Measurements from ENCODE around the gene STX4.
"Not testable (repeated sequence)": the region's sequence is repeated elsewhere in the genome, so short reads cannot be mapped to it uniquely, and the experiment has no call there.

STX4 gene

GRCh38 chr16:30998852-30999761 lies 34.3 kb upstream of the STX4 start:
- no peak for DNase-seq (ENCODE audit: low read depth, low spot score)

- DNase-seq (ENCODE audit: low read depth, low spot score) = no peak
Measured at GRCh38 chr16:31000671-31001382, 32.5 kb upstream of the STX4 start.

DNA sequence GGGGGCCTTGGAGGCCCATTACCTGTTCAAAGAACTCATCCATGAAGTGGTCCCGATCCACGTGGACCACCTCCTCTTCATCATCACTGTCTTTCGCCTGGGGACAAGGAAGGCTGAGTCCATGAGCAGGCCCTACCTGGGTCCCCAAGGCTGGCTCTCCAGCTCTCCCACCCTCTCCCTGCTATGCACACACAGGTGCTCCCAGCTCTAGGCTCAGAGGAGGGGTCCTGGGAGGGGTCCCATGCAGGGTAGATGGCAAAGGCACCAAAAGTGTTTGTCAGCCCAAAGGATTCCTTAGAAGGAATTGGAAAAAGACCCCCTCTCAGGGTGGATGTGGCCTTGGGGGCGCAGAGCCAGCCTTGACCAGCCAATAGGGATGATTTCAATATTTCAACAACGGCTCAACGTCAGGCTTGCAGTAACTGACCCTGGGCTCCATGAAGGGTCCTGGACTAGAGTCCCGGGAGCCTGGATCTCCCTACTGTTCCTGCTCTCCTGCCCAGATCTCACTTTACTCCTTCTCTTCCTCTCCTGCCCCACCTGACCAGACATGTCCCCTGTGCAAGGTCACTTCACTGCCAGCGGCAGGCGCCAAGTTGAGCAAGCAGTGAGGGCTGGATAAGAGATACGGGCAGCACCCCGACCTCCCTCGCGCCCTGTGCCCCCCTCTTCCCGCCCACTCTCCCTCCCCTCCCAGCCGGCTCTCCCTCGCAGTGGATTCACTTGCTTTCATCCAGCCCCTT lies 31.7 kb upstream of the STX4 start:
- no peak for DNase-seq (ENCODE audit: low read depth, low spot score)

DNA sequence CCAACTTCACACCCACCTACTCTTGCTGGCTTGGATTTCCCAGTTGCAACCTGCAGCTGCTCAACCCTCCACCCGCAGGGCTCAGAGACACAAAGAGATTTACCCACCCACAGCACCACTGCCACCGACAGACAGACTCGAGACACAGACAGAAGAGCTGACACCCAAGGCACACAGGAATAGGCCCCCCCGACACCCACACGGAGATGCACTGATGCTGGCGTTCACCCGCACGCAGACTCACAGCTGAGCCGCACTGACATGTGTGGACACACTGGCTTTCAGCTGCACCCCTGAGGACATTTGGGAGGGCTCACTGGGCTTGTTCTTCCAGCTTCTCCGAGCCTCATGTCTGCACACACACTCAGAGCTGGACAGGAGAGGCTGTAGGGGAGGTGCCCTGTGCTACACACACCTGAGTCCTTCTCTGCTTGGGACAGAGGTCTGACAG lies 31.1 kb upstream of the STX4 start:
- DNase-seq (ENCODE audit: low read depth, low spot score) = no peak

DNA sequence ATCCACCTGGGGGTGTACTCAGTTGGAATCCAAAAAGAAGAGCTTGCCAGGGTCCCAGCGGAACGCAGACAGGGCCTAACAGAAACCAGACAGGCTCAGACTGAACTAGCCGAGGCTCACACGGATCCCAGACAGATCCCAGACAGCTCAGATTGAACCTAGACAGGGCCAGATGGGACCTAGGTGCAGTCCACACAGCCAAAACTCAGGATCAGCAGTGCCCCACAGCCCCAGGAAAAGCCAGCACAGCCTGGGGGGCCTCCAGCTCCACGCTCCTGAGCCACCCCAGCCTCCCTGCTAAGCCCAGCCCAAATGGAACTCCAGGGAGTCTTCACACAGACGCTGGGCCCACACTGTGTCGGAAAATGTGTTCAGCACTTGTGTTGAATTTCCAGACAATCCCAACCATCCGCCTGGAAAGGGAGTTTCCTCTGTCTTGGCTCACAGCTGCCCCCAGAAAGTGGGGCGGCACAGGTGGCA lies 30.5 kb upstream of the STX4 start:
- DNase-seq (ENCODE audit: low read depth, low spot score) = no peak

DNA sequence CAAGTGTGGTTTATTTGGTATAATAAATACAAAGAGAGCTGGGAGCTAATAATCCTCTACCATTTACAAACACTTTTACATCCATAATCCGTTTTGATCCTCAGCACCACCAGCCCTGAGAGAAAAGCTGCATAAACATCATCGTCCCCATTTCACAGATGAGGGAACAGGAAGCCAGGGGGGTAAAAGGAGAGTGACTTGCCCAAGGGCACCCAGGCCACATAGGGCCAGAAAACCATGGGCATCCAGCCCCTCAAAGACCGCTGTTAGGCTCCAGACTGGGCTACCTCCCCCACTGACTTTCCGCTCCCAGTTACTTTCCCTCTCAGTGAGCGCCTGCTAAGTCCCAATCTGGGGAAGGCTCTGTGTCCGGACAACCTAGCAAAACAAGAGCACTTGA lies 29.6 kb upstream of the STX4 start:
- no peak for DNase-seq (ENCODE audit: low read depth, low spot score)

DNA sequence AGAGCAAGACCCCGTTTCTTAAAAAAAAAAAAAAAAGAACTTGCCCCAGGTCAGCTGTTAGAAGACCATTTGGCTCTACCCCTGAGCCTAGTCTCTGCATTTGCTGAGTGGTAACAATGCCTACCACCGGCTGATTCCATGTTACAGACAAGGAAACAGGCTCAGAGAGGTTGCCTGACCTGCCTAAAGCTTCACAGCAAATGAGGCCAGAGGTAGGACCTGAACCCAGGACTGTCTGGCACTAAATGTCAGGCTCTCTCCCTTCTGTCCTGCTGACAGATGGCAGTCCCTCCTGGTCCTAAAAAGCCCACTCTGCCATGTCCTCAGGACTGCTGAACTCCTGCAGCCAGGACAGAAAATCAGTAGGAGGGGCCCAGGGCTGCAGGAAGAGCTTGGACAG lies 28.7 kb upstream of the STX4 start:
- no peak for DNase-seq (ENCODE audit: low read depth, low spot score)

DNA sequence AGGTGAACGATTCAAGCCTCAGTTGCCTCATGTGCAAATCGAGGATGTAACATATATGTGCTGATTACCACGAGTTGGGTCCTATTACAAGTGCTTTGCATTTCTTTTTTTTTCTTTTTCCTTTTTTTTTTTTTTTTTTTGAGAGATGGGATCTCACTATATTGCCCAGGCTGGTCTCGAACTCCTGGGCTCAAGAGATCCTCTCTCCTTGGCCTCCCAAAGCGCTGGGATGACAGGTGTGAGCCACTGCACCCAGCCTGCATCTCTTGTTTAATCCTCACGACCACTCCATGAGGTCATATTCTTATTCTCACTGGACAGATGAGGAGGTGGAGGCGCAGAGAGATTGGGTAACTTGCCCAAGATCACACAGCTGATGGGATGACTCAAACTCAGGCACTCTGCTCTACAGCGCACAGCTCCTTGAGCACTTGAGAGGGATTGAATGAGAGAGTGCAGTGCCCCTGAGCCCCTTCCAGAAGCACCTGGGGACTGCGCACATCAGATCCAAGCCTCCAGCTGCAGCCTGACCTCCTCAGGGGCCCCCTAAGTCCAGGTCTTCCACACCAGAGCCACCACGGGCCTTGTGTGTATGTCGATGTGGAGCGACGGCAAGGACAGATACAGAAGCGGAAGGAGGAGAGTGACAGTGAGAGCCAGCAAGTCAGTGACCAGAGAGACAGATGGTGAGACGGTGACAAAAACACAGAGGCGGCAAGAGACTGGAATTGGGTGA lies 27.8 kb upstream of the STX4 start:
- DNase-seq (ENCODE audit: low read depth, low spot score) = no peak

DNA sequence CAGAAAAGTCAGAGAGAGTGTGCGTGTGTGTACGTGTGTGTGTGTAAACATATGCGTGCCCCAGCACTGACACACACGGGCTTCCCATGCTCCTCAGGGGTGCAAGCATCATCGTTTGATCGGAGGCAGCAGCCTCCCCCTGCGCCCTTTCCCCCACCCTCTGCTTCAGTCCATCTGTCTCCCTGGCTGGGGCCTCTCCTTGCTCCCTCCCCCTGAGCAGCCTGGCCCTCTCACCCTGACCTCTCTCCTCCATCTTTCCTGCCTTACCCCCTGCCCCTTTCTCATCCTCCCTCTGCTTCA lies 27.3 kb upstream of the STX4 start:
- no peak for DNase-seq (ENCODE audit: low read depth, low spot score)

- no peak for DNase-seq (ENCODE audit: low read depth, low spot score)
Measured at GRCh38 chr16:31006589-31006988, 26.8 kb upstream of the STX4 start.

- DNase-seq (ENCODE audit: low read depth, low spot score) = no peak
Measured at GRCh38 chr16:31007684-31008083, 25.7 kb upstream of the STX4 start.

DNA sequence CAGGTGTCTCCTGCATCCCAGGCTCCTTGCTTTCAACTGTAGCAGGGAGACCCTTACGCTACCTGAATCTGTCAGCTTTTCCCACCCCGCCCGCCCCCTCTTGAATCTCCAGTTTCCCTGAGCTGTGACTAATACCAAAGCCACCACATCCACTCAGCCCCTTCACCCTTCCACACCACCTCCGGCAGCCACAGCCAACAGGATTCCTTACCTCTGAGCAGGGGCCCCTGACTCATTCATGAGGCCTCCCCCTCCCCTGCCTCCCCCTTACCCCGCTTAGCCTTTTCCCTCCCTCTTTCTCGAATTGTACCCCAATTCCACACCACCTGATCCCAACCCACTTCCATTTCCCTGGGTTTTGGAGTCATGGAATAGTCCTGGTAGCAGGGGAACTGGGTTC lies 25.2 kb upstream of the STX4 start:
- DNase-seq (ENCODE audit: low read depth, low spot score) = no peak

GRCh38 chr16:31008551-31008950 lies 24.8 kb upstream of the STX4 start:
- DNase-seq (ENCODE audit: low read depth, low spot score) = no peak

DNA sequence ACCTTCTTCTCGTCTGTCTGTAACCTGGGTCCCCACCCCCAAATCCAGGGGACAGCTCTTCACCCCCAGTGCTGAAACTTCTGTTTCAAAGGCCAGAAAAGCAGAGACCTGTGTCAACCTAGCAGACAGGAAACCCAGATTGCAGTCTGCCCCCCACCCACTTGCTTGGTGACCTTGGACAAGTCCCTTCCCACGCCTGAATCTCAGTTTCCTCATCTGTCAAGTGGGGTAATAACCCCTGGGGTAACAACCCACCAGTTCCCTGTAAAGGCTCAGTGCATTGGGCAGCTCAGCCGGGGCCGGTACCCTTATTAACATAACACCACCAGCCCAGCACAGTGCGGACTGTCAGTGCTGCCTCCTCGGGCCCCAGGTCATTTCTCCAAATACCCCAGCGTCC lies 24.2 kb upstream of the STX4 start:
- DNase-seq (ENCODE audit: low read depth, low spot score) = no peak

DNA sequence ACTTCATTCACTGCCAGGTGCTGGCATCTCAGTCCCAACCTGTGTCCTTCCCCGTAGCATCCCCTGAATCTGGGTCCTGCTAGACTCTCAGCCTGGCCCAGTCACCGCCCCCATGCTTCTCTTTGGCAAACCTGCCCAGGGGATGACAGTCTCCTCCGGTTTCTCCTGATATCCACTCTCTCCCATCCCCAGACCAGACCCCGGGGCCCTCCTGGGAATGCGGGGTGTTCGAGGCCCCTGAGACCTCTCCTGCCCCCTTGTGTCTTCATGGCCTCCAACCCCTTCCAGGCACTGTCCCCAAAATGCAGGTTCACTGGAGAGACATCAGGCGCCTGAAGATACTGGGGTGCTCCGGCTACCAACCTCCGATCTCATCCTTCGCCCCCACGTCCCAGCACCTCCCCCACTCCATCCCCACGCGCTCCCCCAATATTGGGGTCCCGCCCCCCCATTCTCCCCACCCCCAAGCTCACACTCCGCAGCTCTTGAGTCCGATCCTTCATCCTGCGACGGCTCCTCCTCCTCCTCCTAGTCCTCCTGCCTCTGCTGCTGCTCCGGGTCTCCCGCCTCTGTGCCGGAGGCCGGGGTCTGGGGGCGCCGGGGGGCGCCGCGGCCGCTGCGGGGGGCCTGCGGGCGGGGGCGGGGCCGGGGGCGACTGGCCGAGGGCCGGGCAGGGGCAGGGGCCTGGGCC lies 23.3 kb upstream of the STX4 start:
- DNase-seq (ENCODE audit: low read depth, low spot score) = no peak

DNA sequence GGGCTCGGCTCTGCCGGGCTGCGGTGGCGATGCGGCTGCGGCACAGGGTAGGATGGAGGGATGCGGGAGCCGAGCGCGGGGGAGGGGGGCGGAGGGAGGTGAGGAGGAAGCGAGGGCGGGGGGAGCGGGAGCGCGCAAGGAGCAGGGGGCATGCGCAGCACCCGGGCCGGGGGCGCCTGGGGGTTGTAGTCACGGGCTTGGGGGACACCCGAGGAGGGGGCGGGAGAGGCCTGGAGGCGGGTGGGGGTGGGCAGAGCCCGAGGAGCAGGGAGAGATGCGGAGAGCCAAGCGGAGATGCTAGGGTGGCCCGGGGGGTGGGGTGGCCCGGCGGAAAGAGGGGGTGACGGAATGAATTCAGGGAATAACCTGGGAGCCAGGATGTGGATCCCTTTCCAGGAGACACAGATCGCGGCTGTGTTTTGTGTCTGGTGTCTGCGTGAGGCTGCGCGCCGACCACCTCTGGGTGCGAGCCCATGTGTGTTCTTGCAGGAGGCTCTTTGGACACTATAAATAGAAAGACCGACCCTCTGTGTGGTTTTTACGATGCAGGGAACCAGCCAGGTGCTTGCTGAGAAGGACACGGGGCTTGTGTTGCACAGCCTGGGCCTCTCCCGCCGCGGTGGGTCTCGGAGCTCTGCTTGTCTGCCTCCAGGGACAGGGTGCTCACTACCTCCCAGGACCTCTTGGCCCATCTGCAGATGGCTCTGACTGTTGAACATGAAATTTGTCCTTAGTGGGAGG lies 22.6 kb upstream of the STX4 start, which contains the start of gene STX1B:
Gene STX1B (minus strand): TSS at position 54 of the 741 bp plus-strand sequence. CDS start 242 bp downstream, outside the sequence.
- DNase-seq (ENCODE audit: low read depth, low spot score) = no peak

DNA sequence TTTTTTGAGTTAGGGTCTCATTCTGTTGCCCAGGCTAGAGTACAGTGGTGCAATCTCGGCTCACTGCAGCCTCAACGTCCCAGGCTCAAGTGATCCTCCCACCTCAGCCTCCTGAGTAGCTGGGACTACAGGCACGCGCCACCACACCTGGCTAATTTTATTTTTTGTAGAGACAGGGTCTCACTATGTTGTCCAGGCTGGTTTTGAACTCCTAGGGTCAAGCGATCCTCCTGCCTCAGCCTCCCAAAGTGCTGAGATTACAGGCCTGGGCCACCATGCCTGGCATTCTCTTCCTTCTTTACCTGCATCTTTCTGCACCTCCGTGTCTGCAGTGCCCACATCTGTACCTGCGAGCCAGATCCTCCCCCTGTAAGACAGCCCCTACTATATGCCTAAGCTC lies 21.5 kb upstream of the STX4 start:
- not testable (repeated sequence) for DNase-seq (ENCODE audit: low read depth, low spot score)

- not testable (repeated sequence) for DNase-seq (ENCODE audit: low read depth, low spot score)
Measured at GRCh38 chr16:31013292-31013691, 20.1 kb upstream of the STX4 start.

DNA sequence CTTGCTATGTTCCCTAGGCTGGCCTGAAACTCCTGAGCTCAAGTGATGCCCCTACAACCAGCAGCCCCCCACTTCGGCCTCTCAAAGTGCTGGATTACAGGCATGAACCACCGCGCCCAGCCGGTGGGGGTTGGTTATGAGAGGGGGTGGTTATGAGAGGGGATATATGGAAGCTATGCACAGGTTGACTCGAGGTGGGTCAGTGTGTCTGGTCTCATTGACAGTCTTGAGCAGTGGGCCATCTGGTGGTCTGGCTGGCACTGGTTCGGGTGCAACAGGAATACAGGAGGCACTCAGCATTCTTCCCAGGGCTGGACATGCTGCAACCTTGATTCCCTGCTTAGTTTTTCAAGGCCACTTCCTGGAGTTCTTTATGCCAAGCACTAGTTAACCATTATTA lies 17.3 kb upstream of the STX4 start:
- no peak for DNase-seq (ENCODE audit: low read depth, low spot score)

DNA sequence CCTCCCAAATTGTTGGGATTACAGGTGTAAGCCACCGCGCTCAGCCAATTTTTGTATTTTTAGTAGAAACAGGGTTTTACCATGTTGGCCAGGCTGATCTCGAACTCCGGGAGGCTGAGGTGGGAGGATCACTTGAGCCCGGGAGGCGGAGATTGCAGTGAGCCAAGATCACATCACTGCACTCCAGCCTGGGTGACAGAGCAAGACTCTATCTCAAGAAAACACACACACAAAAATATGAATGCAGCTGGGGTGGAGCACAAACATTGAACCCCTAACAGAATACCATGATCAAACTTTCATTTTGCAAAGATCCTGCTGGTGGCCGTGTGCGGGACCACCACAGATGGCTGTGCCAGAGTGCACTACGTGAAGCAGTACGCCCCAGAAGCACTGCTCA lies 15.6 kb upstream of the STX4 start:
- not testable (repeated sequence) for DNase-seq (ENCODE audit: low read depth, low spot score)
